BLaER1 treated with 17β-estradiol and CSF1 and Interleukin-3, amounts not matched to agents 10 nM and 100 nM (cell line): ENCODE results near the gene MOB3B.
"Not testable (repeated sequence)": the region's sequence is repeated elsewhere in the genome, so short reads cannot be mapped to it uniquely, and the experiment has no call there.

Experiments
- H3K27ac ChIP-seq, 11 experiments: shearing (Covaris generic); formaldehyde crosslinking; 2 replicates each; pipeline ENCODE4 v1.8.1; 2022
- H3K27me3 ChIP-seq, 11 experiments: shearing (Covaris generic); formaldehyde crosslinking; 2 replicates each; pipeline ENCODE4 v1.8.1; 2022
- H3K36me3 ChIP-seq, 11 experiments: shearing (Covaris generic); formaldehyde crosslinking; 2 replicates each; pipeline ENCODE4 v1.8.1; 2022
- H3K4me1 ChIP-seq, 10 experiments: shearing (Covaris generic); formaldehyde crosslinking; 2 replicates each; pipeline ENCODE4 v1.8.1; 2022
- H3K4me2 ChIP-seq, 11 experiments: shearing (Covaris generic); formaldehyde crosslinking; 2 replicates each; pipeline ENCODE4 v1.8.1; 2022
- H3K4me3 ChIP-seq, 10 experiments: shearing (Covaris generic); formaldehyde crosslinking; 2 replicates each; pipeline ENCODE4 v1.8.1; 2022
- H3K9ac ChIP-seq, 11 experiments: shearing (Covaris generic); formaldehyde crosslinking; 2 replicates each; pipeline ENCODE4 v1.8.1; 2022
- H3K9me3 ChIP-seq, 11 experiments: shearing (Covaris generic); formaldehyde crosslinking; replicated peaks in 1 of 11; 2 replicates each; pipeline ENCODE4 v1.8.1; 2022
- H4K20me1 ChIP-seq, 11 experiments: shearing (Covaris generic); formaldehyde crosslinking; 2 replicates each; pipeline ENCODE4 v1.8.1; 2022
- Cebpa-rat ChIP-seq, 11 experiments: shearing (Covaris generic); IDR thresholded peaks; 2 replicates each; pipeline ENCODE4 v1.8.1; 2022

Gene MOB3B

GRCh38 chr9:27457445-27457844, 72.2 kb downstream of the MOB3B start:
- H4K20me1 ChIP-seq = no peaks in the 10 kb centered on the region
- H3K4me3 ChIP-seq = no peak overlapping the region
- no peaks in the 10 kb centered on the region for H3K27me3 ChIP-seq
- peaks cover 19 to 71% (median 29%) of the 10 kb centered on the region in 10 experiments for H3K4me1 ChIP-seq
- no peak for TF ChIP-seq Cebpa-rat (IDR thresholded peaks at IDR 0.05)
- peaks cover 0 to 4% (median 0%) of the 10 kb centered on the region in 11 experiments; a peak in 2 of 22 replicates for H3K9me3 ChIP-seq
- peaks cover 0 to 38% (median 10%) of the 10 kb centered on the region in 11 experiments; a peak in 16 of 22 replicates for H3K36me3 ChIP-seq
- H3K9ac ChIP-seq = no peak overlapping the region
- H3K4me2 ChIP-seq = peak overlapping the region; percentile 20 to 69 (median 47); a peak in 21 of 22 replicates
- H3K27ac ChIP-seq = peak overlapping the region in 2 of 11 experiments; percentile 12 to 22; a peak in 4 of 22 replicates

GRCh38 chr9:27453860-27454553, 75.6 kb downstream of the MOB3B start:
- H3K4me1 ChIP-seq = peaks cover 7 to 54% (median 8%) of the 10 kb centered on the region in 10 experiments; a peak in 19 of 20 replicates
- H3K4me2 ChIP-seq = no peak overlapping the region
- no peak for TF ChIP-seq Cebpa-rat (IDR thresholded peaks at IDR 0.05)
- no peak overlapping the region for H3K9ac ChIP-seq
- no peak overlapping the region for H3K27ac ChIP-seq
- H3K27me3 ChIP-seq = no peaks in the 10 kb centered on the region
- H3K36me3 ChIP-seq = peaks cover 0 to 52% (median 10%) of the 10 kb centered on the region in 11 experiments; a peak in 16 of 22 replicates
- H3K4me3 ChIP-seq = no peak overlapping the region
- H4K20me1 ChIP-seq = no peaks in the 10 kb centered on the region
- peaks cover 0 to 4% (median 0%) of the 10 kb centered on the region in 11 experiments; a peak in 5 of 22 replicates for H3K9me3 ChIP-seq

GRCh38 chr9:27451207-27451797, 78.3 kb downstream of the MOB3B start:
- Histone ChIP-seq H3K27ac (no peak overlapping the region), H3K36me3 (peaks cover 0 to 67% (median 12%) of the 10 kb centered on the region in 11 experiments; a peak in 16 of 22 replicates), H3K4me1 (peaks cover 0 to 51% (median 11%) of the 10 kb centered on the region in 10 experiments; a peak in 15 of 20 replicates), H4K20me1 (no peaks in the 10 kb centered on the region; a peak in 1 of 22 replicates), H3K4me2 (peak overlapping the region in 2 of 11 experiments; percentile 9 to 51; a peak in 2 of 22 replicates), H3K27me3 (no peaks in the 10 kb centered on the region), H3K9me3 (peaks cover 0 to 17% (median 9%) of the 10 kb centered on the region in 11 experiments; a peak in 12 of 22 replicates), H3K9ac (no peak overlapping the region), H3K4me3 (no peak overlapping the region)
- TF ChIP-seq Cebpa-rat (IDR thresholded peaks at IDR 0.05) = no peak

- no peak for TF ChIP-seq Cebpa-rat (IDR thresholded peaks at IDR 0.05)
- Histone ChIP-seq H4K20me1 (no peaks in the 10 kb centered on the region; a peak in 1 of 22 replicates), H3K36me3 (peaks cover 0 to 66% (median 12%) of the 10 kb centered on the region in 11 experiments; a peak in 16 of 22 replicates), H3K4me1 (peaks cover 0 to 46% (median 11%) of the 10 kb centered on the region in 10 experiments; a peak in 15 of 20 replicates), H3K4me3 (no peak overlapping the region), H3K9me3 (peaks cover 0 to 17% (median 9%) of the 10 kb centered on the region in 11 experiments; a peak in 12 of 22 replicates), H3K4me2 (peak overlapping the region in 2 of 11 experiments; percentile 9 to 51; a peak in 1 of 22 replicates), H3K27ac (no peak overlapping the region), H3K27me3 (no peaks in the 10 kb centered on the region), H3K9ac (no peak overlapping the region)
Observed at GRCh38 chr9:27450752-27451151, 78.9 kb downstream of the MOB3B start.

GRCh38 chr9:27448356-27448755, 81.3 kb downstream of the MOB3B start:
- H3K4me2 ChIP-seq = peak overlapping the region in 3 of 11 experiments; percentile 15 to 47 (median 46); a peak in 4 of 22 replicates
- peaks cover 0 to 51% (median 0%) of the 10 kb centered on the region in 11 experiments; a peak in 6 of 22 replicates for H3K36me3 ChIP-seq
- H3K27ac ChIP-seq, H4K20me1 ChIP-seq, H3K4me3 ChIP-seq, H3K27me3 ChIP-seq, H3K9ac ChIP-seq: not testable (repeated sequence)
- peaks cover 0 to 17% (median 9%) of the 10 kb centered on the region in 11 experiments; a peak in 12 of 22 replicates for H3K9me3 ChIP-seq
- peaks cover 4 to 42% (median 16%) of the 10 kb centered on the region in 10 experiments; a peak in 16 of 20 replicates for H3K4me1 ChIP-seq

GRCh38 chr9:27447031-27447683, 82.5 kb downstream of the MOB3B start:
- Histone ChIP-seq H3K36me3 (peaks cover 0 to 40% (median 0%) of the 10 kb centered on the region in 11 experiments; a peak in 5 of 22 replicates), H3K4me2 (peak overlapping the region in 9 of 11 experiments; percentile 15 to 49 (median 41); a peak in 14 of 22 replicates), H3K27me3 (no peaks in the 10 kb centered on the region), H3K9ac (no peak overlapping the region), H3K4me1 (peaks cover 16 to 53% (median 28%) of the 10 kb centered on the region in 10 experiments), H3K9me3 (peaks cover 0 to 17% (median 9%) of the 10 kb centered on the region in 11 experiments; a peak in 12 of 22 replicates), H4K20me1 (no peaks in the 10 kb centered on the region; a peak in 1 of 22 replicates), H3K4me3 (no peak overlapping the region), H3K27ac (no peak overlapping the region)
- no peak for TF ChIP-seq Cebpa-rat (IDR thresholded peaks at IDR 0.05)

GRCh38 chr9:27445688-27446087, 83.9 kb downstream of the MOB3B start:
- Histone ChIP-seq H3K27ac (no peak overlapping the region), H3K27me3 (no peaks in the 10 kb centered on the region), H3K36me3 (peaks cover 0 to 39% (median 0%) of the 10 kb centered on the region in 11 experiments; a peak in 5 of 22 replicates), H4K20me1 (no peaks in the 10 kb centered on the region; a peak in 1 of 22 replicates), H3K4me1 (peaks cover 31 to 55% (median 42%) of the 10 kb centered on the region in 10 experiments), H3K9ac (no peak overlapping the region), H3K9me3 (peaks cover 0 to 17% (median 9%) of the 10 kb centered on the region in 11 experiments; a peak in 12 of 22 replicates), H3K4me3 (no peak overlapping the region), H3K4me2 (no peak overlapping the region)
- TF ChIP-seq Cebpa-rat (IDR thresholded peaks at IDR 0.05) = no peak

- Histone ChIP-seq H3K36me3 (peaks cover 0 to 40% (median 0%) of the 10 kb centered on the region in 11 experiments; a peak in 5 of 22 replicates), H4K20me1 (no peaks in the 10 kb centered on the region; a peak in 1 of 22 replicates), H3K4me2 (no peak overlapping the region), H3K27ac (no peak overlapping the region), H3K4me3 (no peak overlapping the region), H3K4me1 (peaks cover 32 to 58% (median 44%) of the 10 kb centered on the region in 10 experiments), H3K27me3 (no peaks in the 10 kb centered on the region), H3K9ac (no peak overlapping the region), H3K9me3 (peaks cover 0 to 17% (median 9%) of the 10 kb centered on the region in 11 experiments; a peak in 12 of 22 replicates)
- TF ChIP-seq Cebpa-rat (IDR thresholded peaks at IDR 0.05) = no peak
Observed at GRCh38 chr9:27445057-27445595, 84.5 kb downstream of the MOB3B start.
